Nephron progenitor cell (in vitro differentiated cells): ENCODE measurements around the gene ULK4.

Source experiments
- DNase-seq: peaks from one replicate; pipeline ENCODE4 v3.0.0; 2021
- H3K27ac Mint-ChIP-seq: 2 replicates; pipeline ENCODE4 v1.8.0; 2021; ENCODE audit warnings: mild to moderate bottlenecking, moderate library complexity, mixed read lengths
- H3K27me3 Mint-ChIP-seq: 2 replicates; pipeline ENCODE4 v1.8.0; 2021; ENCODE audit warnings: mild to moderate bottlenecking, low read depth, mixed read lengths; ENCODE audit not compliant: poor library complexity
- H3K36me3 Mint-ChIP-seq: 2 replicates; pipeline ENCODE4 v1.8.0; 2021; ENCODE audit warnings: low read depth, mixed read lengths
- H3K4me1 Mint-ChIP-seq: 2 replicates; pipeline ENCODE4 v1.8.0; 2021; ENCODE audit warnings: mixed read lengths
- H3K4me3 Mint-ChIP-seq: 2 replicates; pipeline ENCODE4 v1.8.0; 2021; ENCODE audit warnings: mild to moderate bottlenecking, moderate library complexity, mixed read lengths
- H3K9me3 Mint-ChIP-seq: 2 replicates; pipeline ENCODE4 v1.8.0; 2021; ENCODE audit warnings: mild to moderate bottlenecking, moderate library complexity, mixed read lengths
- CTCF ChIP-seq: fragments of 200-600 bp; sonication (generic); IDR thresholded peaks from 2 replicates; pipeline ENCODE4 v1.5.0; 2021; ENCODE audit warnings: antibody characterized with exemption

ULK4 gene

GRCh38 chr3:41198046-41198445 is 763.9 kb downstream of the ULK4 start:
- Mint-ChIP-seq H3K4me1 (peaks cover 33% of the 10 kb centered on the region), H3K27ac (no peak overlapping the region), H3K36me3 (no peaks in the 10 kb centered on the region), H3K9me3 (no peaks in the 10 kb centered on the region), H3K27me3 (peaks cover 3% of the 10 kb centered on the region), H3K4me3 (peak overlapping the region; percentile 88)
- DNase-seq: no peak
- no peak for TF ChIP-seq CTCF
